HT1080 (cell line): ENCODE results near the gene PTAR1. TPM values are rescaled to one million over a fixed set of nuclear protein-coding genes. Genes with fewer than 3 reads are reported as not detected.

Experiments used
- DNase-seq: peaks from one replicate; pipeline ENCODE4 v3.0.0-alpha.2; 2015; ENCODE audit warnings: low read depth
- total RNA-seq: library from RNA; depleted of rRNA; stranded (reverse); fragments of >200 nt; shearing (Covaris generic); gene quantifications from 2 replicates; pipeline ENCODE4 v1.2.3, GENCODE V29; 2014

The PTAR1 gene
- total RNA-seq, 1 experiment from 2014 or later: 45.6 TPM

DNA sequence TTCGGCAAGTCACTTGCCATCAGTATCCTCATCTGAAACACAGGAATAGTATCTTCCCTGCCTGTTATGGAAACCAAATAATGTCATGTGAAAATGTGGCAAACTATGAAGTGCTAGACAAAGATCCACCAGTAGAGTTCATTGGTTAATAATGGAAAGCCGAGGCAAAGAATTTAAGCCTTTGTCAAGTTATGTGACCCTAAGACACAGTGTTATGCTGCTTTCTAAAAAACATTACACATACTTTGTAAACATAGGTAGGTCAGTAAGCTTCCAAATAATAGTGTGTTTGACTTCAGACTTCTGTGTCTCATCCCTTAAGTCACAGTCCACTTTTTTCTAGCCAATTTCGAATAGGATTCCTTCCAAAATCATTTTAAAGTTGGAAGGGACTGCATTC, 6.0 kb downstream of the PTAR1 start:
- DNase-seq: no peak

DNA sequence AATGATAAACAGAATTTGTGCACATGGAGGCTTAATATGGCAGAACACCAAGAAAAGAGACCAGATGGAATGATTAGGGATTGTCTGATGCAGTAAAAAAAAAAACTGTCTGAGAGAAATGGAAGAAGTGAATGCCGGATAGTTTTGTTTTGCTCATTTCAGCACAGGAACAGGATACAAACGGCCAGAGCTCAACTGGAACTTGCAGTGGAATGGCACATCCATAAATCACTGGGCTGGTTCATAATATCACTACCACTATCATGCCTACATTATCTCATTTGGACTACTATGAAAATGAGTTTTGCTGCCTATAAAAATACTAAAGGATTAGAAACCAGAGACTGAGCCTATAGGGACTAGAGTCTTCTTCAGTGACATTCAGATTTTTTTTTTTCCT, 9.7 kb downstream of the PTAR1 start:
- no peak for DNase-seq

DNA sequence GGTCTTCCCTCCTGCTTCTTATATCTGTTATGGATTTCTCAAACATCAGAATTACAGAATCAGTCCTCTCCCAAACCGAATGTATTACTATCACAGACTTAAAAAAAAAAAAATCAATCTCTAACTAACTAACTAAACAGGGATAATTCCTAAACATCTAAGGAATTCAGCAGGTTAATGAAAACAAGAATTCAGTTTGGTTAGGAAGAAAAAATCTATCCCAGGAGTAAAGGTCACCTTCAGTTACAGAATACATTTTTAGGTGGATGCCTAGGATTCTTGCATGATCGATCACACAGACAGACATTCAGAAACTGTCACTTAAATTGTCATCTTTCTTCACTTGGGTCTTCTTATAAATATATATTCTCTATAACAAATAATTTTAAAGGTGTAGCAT, 11.5 kb downstream of the PTAR1 start:
- no peak for DNase-seq

DNA sequence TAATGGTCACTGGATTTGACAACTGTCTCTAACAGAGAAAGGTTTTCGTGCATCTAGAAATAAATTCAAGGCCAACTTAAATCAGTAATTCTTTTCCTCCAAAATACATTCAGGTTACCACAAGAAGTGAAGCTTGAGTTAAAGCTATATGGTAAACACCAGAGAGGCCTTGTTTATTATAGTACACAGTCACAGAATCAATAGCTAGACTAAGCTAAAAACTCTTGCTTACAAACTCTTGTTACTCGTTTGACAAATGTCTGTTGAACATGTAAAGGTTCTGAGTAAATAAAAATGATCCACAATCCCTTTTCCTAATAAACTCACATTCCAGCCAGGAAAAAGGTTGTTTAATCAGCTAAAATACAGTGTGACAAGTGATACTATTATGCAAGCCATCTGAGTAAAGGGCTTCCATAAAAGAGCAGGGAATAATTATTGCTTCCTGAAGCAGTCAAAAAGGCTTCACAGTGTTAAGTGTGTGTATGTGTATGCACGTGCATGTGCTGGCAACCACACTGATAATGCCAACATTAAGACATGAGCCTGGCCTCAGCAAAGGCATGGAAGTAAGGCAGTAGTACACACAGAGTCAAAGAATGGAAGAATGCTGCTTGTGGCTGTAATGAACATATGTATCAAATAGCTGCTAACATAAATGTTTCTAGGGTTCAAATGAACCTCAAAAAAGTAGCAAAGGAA, 12.8 kb downstream of the PTAR1 start:
- no peak for DNase-seq

DNA sequence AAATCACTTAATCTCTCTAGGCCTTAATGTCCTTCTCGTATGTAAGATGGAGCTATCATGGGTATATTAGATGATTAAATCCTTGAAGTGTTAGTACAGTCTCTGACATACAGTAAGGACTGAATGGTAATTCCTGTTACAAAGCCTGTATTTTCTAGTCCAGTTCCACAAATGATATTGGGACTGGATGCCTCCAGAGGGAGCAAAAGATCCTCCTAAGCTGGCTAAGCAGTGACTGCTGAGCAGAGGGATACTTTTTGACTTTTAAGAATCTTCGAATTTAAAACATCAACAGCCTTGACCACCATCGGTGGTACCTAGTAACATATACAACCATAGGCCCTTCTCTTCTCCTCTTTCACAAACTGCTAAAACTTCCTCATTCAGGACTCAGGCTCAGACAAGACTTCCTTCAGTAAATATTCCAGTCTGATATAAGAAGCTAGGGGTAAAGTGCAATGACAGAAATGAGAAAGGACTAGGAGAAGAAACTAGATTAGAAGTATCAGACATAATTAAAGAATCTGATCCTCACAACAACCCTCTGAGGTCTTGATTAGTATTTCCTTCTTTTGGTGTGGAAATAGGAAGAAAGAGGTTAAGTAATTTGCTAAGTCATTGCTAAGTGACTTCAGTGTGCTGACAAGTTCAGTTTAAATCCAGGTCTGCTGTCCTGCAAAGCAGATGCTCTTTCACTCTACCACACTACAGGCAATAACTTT, 13.9 kb downstream of the PTAR1 start:
- peak; percentile 4 for DNase-seq

DNA sequence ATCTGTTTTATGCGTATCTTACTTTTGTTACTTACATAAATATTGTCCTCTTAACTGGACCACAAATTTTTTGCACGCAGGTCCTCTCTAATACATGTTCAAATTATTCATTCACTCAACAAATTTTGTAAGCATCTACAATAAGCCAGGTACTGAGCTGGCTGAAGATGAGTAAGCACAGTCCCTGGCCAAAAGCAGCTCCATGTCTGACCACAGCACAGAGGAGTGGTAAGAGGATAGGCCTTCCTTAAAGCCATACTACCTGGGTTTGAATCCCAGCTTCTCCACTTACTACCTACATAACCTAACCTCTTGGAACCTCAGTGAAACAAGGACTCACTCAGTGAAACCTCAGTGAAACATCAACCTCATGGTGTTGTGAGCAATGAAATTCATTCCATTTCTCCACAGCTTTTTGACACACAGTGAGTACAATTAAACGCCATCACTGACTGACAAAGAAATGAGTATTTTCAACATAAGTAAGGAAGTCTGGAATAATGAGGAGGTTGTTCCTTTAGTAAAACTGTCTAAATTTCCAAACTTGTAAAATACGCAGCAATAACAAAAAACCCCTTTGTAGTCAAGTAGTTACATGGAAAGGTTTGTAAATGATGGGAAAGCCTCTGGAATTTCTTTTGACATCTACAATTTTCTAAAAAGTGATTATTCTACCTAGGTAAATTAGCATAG, 15.0 kb downstream of the PTAR1 start:
- DNase-seq: peak; percentile 24

DNA sequence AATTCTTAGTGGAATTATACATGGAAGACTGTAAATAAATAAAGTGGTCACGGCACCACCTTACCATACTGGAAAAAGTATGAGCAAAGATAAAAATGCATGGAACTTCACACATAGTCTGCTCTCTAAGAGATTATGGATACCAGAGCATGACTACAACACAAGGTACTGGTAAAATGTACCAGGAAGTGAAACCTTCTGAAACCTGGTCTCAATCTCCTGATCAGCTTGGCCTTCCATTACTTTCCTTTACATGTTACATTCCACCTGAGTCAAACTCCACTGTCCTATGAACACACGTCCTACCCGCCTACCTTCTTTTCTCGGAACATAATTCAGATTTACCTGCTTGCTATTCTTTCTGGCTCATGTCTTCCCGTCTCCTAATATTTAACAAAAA, 15.9 kb downstream of the PTAR1 start:
- no peak for DNase-seq

DNA sequence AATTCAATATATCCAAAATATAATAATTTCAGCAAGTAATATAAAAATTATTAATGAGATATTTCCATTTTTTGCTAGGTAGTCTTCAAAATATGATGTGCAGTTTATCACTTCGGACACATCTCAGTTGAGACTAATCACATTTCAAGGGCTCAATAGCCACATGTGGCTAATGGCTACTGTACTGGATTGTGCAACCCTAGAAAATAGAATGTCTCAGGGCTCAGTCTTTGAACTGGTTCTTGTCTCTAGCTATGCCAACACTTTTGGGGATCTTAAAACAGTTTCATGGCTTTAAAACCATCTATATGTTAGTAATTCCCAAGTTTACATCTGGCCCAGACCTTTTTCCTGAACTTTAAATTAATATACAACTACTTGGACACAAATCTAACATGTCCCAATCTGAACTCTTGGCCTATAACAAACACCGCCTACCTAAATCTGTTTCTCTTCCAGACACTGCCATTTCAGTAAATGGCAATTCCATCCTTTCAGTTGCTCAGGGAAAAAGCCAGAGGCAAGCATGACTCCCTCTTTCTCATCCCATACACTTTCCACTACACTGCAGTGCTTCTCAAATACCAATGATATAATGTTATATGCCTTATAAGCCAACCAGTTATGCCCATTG, 18.8 kb downstream of the PTAR1 start:
- DNase-seq: no peak

DNA sequence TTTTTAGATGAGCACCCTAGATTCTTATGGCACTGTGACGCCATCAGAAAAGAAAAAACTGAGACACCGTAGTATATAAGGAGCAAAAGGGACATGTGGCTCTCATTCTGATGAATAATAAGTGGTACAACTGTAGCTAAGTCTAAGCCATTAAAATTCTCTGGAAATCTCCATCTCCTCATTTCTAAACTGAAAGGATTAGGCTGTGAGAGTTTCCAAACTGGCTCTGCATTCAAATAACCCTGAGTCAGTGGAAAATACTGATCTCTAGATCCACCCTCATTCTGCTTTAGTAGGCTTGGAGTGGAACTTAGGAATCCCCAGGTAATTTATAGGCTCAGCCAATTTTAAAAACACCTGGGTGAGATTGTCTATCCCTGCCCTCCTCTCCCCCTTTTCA, 28.5 kb downstream of the PTAR1 start:
- DNase-seq: no peak

DNA sequence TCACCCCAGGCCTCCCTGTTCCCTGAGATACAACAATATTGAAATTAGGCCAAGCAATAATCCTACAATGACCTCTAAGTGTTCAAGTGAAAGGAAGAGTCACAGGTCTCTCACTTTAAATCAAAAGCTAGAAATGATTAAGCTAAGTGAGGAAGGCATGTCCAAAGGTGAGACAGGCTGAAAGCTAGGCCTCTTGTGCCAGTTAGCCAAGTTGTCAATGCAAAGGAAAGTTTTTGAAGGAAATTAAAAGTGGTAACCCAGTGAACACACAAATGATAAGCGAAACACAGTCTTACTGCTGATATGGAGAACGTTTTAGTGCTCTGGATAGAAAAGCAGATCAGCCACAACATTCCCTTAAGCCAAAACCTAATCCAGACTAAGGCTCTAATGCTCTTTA, 39.8 kb downstream of the PTAR1 start:
- no peak for DNase-seq

DNA sequence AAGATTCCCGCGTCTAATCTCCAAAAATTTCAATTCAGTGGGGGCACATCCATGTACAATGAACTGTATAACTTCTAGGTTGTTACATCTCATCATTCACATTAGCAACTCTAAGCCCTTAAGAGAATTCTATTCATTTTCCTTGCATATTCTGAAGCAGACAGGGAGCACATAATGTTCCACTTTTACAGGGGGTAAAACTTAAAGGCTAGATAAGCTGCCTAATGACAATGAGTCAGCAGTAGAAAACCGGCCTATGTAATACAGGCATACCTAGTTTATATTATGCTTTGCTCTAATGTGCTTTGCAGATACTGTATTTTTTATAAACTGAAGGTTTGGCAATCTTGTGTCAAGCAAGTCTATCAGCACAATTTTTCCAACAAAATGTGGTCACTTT, 40.4 kb downstream of the PTAR1 start:
- no peak for DNase-seq

DNA sequence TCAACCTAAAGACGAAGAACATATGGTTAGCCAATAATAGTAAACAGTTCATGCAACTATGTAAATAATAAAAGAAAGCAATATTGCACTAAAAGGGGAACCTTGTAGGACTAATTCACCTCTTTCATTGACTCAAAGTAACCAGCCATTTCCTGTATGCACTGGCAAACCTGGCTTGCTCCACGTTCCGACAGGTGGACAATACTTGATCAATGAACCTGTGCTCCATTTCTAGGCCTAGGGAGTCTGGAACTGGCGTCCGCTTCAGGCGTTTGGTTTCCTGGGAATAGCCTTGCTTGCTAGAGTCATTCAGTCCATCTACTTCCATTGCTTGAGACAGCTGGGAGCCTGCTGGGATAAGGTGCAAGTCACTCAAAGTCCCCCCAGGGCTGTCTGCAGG, 41.6 kb downstream of the PTAR1 start:
- DNase-seq: no peak

DNA sequence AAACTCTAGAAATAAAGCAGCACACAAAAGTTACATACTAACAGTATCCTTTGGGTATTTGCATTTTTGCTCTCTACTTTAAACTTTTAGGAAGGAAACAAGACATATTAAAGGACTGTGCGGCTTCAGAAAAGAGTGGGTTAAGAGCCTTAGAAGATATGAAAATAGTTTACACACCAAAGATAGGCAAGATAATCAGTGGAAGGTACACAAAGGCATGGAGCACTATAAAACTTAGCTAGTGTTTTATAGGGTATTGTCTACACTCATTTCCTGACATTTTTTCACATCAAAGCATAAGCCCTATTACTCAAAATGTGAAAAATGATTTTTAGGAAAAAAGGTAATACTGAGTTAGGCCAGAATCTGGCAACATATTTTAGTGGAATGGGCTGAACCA, 44.0 kb downstream of the PTAR1 start:
- DNase-seq: no peak

DNA sequence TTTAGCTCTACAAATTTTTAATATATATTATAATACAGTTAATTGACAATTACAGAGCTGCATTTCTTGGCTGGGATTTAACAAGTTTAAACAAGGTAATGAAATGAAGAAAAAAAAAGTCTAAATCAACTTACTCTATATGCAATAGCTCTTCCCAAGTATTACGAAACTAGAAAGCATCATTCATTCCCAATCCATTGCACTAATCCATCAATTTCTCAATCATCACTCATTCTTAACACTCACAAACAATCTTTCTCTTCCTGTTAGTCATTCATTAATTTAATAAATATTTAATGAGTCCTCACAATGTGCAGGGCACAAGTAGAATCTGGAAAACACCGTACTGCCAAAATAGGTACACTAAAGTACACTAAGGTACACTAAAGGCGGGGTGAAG, 44.7 kb downstream of the PTAR1 start:
- DNase-seq: no peak

DNA sequence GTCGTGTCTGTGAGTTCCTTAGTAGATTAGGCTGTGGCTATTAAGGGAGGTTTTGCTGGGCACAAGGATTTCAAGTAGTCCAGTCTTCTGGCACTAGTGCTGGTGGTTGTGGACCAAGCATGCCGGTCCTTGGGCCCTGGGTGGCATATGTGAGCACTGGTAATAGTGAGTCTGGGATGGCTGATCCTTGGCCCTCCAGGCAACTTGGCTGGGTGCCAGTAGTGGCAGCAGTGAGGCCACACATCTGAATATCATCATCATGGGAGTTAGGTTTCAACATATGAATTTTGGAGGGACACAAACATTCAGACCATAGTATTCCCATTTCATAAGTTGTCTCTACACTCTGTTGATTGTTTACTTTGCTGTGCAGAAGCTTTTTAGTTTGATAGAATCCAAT, 62.3 kb downstream of the PTAR1 start:
- no peak for DNase-seq

DNA sequence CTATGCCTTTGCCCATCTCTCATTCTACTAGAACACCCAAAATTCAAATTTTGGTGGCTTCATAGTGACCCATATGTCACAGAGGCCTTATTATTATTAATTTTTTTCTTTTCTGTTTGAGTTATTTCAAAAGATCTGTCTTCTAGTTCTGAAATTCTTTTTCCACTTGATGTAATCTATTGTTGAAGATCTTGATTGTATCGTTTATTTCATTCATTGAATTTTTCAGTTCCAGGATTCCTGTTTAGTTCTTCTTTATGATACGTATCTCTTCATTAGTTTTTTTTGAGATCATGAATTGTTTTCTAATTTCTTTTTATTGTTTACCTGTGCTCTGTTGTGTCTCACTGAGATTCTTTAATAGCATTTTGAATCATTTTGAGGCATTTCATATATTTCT, 63.0 kb downstream of the PTAR1 start:
- no peak for DNase-seq

DNA sequence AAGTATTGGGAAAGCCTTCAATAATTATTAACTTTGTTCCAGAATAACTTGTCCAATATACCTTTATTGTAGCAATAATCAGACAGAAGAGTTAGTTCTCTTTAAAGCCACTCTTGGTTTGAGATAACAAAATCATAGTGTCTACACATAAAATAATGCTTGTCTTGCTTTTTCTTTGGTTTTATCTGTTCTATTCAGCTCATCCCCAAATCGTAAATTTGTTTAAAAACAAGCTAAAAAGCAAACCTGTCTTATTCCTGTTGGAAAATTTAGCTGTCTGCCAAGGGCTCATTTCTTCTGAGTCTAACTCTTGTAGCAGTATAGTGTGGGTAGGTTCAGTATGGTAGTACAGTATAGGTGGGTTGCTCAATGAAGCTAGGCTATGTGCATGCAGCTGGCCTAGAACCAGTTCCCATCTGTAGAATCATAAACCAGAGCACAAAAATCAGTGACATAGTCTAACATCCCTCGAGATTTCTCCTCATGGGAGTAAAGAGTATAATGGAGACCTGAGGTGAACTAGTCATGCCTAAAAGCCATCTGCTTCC, 69.7 kb downstream of the PTAR1 start:
- no peak for DNase-seq

DNA sequence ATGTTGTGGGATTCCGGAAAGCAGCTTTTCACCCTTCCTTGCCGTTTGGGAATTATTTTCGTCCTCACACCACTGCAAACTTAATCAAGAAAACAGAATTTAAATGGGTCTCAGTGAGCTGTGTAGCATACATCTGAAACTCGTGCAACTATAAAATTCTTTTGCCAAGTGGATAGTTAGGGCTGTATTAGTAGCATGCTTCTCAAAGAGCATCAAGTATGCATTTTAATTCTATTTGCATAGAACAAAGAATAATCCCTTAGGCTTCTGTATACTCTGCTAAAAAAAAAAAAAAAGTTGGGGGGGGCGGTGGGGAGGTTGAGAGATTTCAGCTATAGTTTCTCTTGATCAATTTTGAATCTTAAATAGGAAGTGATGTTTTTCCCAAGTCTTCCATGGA, 75.9 kb downstream of the PTAR1 start:
- no peak for DNase-seq

DNA sequence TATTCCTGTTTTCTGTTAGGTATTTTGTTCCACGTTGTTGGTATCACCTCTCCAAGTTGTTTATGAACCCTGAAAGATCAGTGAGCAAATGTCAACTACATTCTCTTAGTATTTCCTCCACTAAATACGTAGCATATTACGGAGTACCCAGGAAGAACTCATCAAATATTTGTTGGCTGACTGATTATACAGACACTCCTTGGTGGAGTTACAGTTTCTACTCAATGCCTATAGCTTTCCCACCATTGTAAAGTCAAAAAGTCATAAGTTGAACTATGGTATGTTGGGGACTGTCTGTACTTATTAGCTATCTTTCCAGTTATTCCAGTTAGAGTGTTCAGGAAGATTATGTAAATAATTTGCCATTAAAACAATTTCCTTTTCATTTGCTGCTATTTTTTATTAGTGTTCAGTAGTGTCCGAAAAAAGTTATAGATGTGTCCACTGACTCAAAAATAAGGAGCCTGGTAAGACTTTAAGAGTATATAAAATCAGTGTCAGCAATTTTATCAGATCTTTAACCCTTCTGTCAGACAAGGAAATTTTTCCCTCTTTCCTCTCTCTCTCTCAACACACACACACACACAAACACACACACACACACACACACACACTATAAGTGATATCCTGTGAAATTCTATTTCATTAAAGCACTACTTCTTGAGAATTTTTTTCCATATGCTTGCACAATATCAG, 80.8 kb downstream of the PTAR1 start:
- no peak for DNase-seq

DNA sequence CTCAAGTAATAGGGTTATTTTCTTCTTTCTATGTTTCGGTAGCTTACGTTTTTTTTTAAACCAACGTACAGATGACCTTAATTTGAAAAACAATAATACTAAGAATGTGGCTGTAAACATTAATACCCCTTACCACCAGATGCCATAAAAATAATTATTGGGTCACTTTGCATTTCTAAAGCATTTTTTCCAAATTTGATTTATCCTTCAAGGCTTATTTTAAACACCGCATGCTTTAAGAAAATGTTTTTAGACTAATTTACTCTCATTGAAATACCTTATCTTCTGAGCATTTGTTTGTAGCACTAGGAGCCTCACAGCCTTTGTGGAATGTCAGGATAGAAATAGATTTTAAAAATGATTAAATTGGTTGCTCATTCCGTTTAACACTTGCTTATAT, 81.9 kb downstream of the PTAR1 start:
- DNase-seq: no peak

DNA sequence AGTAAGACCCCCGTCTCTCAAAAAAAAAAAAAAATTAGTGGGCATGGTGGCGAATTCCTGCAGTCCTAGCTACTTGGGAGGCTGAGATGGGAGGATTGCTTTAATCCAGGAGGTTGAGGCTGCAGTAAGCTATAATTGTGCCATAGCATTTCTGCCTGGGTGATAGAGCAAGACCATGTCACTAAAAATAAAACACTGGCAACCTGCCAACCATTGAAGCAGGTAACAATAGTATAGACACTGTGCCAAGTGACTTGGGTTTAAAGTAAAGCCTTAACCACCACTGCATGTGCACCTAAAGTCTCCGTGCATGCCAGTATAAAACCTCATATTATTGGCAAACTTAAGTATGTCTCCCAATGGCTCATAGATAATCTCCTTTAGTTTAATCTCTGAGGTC, 84.2 kb downstream of the PTAR1 start:
- no peak for DNase-seq
